HG02610 (cell line): ENCODE measurements around the gene GM2A.
"Not testable (repeated sequence)": the region's sequence is repeated elsewhere in the genome, so short reads cannot be mapped to it uniquely, and the experiment has no call there.

Experiments
- ATAC-seq: cut with Tn5 transposase; IDR thresholded peaks from one replicate; pipeline ENCODE4 v1.9.1; 2021; ENCODE audit warnings: mild to moderate bottlenecking, moderate library complexity; ENCODE audit not compliant: unreplicated experiment

The GM2A gene

DNA sequence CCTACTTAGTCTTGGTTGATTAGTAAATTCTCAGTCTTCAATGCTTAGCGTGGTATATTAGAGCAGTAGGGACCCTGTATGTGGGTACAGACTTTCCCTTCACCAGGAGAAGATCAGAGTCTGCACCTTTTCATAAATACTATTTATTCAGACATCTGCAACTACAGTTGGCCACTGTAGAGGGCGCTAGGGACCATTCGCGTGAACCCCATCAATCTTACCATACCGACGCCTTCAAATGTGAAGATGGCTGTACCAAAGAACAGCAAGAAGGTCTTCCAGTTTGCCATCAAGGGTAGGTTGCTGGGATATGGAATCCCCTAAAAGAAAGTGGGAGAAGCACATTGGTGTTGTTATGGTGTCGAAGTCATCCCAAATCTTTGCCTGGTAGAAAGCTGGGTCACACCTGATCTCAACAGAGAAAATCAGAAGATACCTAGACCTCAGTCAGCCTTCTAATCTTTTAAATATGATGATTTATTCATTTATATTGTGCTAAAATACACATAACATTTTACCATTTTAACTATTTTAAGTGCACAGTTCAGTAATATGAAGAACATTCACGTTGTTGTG lies 31.5 kb downstream of the GM2A start:
- ATAC-seq: peak; percentile 59

DNA sequence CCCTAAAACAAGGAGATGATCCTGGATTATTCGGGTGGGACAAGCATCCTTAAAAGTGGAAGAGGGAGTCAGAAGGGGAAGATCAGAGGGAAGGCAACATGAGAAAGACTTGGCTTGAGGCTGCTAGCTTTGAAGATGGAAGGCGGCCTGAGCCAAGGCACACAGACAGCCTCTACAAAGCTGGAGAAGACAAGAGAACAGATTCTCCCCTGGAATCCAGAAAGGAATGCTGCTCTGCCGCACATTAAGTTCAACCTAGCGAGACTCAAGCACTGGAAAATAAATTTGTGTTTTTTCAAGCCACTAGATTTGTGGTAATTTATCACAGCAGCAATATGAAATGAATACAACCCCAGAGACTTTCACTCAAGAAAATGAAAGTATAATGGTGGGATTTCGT lies 32.7 kb downstream of the GM2A start:
- ATAC-seq: no peak

DNA sequence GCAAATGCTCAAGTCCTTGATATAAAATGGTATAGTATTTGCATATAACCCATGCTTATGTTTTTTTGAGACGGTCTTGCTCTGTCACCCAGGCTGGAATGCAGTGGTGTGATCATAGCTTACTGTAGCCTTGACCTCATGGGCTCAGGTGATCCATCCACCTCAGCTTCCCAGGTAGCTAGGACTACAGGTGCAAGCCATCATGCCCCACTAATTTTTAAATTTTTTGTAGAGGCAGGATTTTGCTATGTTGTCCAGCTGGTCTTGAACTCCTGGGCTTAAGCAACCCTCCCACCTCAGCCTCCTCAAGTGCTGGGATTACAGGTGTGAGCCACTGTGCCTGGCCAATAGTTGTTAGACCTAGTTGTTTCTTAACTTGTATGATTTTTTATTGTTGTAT lies 33.3 kb downstream of the GM2A start:
- no peak for ATAC-seq

DNA sequence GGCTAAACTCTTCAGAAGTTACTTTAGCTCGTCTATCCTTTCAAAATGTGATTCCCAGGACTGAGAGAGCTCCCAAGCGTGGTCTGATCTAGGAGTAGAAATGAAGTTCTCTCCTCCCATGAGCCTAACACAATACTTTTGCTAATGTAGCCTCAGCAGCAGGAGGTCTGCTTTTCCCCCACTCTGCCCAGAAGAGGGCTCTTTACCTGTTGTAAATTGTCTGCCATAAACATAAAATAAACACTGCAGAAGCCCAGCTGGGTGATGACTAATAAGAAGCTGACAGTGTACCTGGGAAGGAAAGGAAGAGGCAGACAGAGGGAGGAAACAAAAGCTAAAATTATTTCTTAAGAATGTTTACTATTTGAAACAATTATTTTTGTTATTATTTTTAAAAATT lies 35.2 kb downstream of the GM2A start:
- ATAC-seq: peak; percentile 58

DNA sequence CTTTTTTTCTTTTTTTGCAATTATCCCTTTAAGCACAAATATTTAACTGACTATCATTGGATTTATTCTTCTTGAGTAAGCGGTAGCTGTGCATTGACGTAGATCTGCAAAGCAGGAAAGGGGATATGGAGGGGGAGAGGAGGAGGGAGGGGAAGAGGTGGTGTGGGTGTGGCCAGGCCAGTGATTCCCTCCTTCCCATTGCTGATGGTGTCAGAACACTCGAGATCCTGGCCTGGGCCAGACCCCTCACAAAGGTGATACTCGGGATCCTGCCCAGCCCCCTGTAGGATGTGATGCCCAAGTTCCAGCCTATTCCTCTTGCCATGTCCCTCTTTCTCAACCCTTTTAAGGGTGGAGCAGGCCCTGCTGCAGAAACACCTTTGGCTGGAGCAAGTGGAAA lies 40.6 kb downstream of the GM2A start:
- no peak for ATAC-seq

DNA sequence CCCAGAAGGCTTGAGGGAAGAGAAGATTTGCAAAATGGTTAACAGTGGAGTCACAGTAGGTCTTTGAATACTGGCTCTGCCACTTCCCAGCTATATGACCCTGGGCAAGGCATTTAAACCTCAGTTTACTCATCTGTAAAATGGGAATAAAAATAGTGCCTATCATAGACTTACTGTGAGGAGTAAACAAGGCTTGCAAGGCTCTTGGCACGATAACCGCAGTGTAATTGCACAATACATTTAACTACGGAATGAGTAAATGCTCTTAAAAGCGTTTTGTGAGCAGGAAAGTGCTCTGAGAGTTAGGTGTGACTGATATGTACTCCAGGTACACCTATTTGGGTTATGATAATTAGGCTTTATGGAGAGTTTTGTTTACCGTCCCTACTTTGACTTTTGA lies 42.2 kb downstream of the GM2A start:
- no peak for ATAC-seq

DNA sequence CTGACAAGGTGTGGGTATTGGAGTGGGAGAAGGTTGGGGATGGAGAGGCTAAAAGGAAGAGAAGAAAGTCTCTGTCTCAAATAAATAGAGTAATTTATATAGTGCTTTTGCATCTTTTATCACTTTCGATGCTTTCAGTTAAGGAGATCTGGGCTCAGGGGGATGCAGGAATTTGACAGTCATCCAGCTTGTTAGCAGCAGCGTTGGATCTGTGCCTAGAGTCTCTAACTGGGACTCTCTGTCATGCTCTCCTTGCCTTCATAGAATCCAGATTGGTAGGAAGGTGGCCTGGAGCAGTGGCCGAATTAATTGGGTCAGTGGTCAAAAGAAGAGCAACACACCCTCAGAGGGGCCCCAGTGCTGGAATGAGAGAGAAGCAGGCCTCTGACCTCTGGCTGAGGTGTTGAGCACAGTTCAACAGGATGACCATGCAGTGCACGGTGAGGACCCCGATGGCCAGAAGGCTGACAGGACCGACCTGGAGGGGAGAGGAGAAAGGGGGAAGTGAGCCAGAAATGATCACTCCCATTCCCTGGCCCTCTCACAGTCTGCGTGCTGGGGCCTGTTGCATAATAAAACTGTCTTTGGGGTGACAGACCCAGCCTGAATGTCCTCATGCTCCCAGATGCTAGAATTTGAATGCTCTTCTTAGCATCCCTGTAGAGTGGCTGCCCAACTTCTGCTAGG lies 42.9 kb downstream of the GM2A start:
- ATAC-seq: no peak

DNA sequence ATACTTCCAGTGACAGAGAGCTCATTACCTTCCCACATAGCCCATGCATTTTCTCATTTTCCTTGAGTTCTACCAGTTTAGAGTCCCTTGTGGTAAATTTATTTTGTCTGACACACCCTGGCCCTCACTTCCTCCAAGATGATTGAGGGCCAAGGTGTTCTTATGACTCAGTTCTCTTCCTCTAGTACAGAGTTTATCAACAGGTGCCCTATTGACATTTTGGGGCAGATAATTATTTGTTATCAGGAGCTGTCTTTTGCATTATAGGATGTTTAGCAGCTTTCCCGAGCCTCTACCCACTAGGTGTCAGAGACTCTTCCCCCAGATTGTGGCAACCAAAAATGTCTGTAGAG lies 43.5 kb downstream of the GM2A start:
- ATAC-seq: no peak

DNA sequence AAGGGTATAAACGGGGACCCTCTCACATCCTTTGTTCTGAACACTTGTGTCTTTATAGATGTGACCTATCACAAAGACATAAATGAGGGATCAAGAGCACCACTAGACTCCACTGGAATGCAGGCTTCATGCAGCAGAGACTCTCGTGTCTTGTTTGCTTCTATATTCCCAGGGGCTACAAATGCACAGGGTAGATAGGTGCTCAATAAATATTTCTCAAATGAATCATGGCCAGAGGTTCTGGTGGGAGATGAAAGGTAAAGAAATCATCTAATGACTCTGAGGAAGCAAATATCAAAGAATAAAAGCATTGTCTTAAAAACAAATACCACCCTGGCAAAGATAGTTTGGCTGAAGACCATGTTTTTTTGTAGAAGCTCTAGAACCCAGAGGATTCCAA lies 44.0 kb downstream of the GM2A start:
- no peak for ATAC-seq

DNA sequence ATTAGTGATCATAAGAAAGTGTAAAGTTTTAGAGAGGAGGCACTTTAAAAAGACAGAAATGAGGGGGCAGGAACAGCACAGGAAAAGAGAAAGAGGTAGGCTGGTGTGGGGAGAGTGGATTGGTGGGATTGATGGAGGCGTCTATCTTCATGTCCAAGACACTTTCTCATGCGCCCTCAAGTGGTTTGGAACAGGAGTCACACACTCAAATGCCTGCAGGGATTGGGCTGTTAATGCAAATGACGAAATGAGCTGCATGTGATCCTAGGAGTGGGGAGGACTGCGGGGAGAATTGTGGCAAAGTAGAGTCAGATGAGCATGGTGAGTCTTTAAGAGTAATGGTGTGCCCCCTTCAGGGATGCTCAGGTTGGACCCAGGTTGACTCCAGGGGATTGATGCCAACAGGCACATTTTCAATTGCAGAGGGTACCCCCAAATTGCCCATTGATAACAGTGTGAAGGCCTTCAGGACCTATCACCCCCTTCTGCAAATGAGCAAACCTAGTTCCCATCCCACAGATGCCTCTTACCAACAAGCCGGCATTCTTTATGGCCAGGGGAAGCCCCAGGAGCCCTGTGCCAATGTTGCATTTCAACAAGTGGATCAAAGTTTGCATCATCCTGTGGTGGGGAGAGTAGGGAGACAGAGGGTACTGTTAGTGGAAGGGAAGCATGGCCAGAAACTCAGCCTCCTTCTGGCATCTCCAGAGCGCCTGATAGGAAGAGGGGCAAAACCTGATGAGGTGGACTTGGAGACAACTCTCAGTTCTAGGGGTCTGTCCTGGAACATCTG lies 45.3 kb downstream of the GM2A start:
- ATAC-seq: peak; percentile 86

DNA sequence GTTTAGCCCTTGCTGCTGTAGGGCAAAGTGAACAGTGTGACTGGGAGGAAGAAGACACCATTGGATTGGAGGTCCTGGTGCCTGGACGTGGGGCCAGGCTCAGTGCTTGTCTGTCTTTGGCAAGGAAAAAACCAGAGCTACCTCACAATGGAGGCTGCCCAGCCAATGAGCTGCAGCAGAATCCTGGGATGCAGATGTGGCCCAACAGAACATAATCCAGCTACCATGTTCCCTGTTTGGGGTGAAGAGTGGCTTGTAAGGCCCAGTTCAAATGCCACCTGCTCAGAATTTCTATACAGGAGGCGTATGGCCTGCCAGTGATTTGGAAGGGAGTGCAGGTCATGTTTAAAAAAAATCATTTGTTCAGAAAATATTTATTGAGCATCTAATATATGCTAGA lies 50.7 kb downstream of the GM2A start, which contains the start of gene SLC36A3:
TSS of gene SLC36A3 (minus strand) at position 101 of the 400 bp plus-strand sequence. CDS start 412 bp downstream, outside the sequence.
- ATAC-seq: no peak

DNA sequence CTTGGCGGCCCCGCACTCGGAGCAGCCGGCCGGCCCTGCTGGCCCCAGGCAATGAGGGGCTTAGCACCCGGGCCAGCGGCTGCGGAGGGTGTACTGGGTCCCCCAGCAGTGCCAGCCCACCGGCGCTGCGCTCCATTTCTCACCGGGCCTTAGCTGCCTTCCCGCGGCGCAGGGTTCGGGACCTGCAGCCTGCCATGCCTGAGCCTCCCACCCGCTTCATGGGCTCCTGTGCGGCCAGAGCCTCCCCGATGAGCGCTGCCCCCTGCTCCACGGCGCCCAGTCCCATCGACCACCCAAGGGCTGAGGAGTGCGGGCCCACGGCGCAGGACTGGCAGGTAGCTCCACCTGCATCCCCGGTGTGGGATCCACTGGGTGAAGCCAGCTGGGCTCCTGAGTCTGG lies 56.3 kb downstream of the GM2A start:
- not testable (repeated sequence) for ATAC-seq

DNA sequence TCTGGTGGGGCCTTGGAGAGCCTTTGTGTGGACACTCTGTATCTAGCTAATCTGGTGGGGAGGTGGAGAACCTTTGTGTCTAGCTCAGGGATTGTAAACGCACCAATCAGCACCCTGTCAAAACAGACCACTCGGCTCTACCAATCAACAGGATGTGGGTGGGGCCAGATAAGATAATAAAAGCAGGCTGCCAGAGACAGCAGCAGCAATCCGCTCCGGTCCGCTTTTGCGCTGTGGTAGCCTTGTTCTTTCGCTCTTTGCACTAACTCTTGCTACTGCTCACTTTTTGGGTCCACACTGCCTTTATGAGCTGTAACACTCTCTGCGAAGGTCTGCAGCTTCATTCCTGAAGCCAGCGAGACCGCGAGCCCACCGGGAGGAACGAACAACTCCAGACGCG lies 56.8 kb downstream of the GM2A start:
- not testable (repeated sequence) for ATAC-seq

DNA sequence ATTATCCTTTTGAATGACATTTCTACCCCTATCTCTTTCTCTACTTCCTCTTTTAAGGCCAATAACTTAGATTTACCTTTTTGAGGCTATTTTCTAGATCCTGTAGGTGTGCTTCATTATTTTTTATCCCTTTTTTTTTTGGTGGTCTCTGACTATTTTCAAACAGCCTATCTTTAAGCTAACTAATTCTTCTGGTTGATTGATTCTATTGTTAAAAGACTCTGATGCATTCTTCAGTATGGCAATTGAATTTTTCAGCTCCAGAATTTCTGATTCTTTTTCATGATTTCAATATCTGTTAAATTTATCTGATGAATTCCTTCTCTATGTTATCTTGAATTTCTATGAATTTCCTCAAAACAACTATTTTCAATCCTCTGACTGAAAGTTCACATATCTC lies 57.9 kb downstream of the GM2A start:
- no peak for ATAC-seq

DNA sequence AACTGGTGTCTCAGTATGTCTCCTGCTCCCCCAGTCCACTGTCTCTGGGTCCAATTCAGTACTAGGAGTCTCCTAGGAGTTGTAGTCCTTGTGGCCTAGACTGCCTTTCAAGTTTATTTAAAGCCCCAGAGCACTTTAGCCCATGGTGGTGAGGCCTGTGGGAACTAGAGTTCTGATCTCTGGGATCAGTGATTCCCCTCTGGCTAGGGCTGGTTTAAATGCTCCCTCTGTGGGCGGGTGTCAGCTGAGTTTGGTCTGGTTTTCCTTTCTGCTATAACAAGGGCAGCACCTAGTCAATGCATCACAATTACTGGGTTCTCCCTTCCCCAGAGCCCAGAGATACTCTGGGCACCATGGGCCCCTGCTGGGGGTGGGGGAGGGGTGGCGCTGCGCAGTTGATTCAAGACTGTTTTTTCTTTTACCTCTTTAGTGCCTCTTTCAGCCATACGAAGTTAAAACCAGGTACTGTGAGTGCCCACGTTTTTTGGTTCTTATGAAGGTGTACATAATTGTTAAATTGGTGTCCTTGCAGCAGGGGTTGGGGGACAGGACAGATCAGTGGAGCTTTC lies 59.9 kb downstream of the GM2A start:
- no peak for ATAC-seq

DNA sequence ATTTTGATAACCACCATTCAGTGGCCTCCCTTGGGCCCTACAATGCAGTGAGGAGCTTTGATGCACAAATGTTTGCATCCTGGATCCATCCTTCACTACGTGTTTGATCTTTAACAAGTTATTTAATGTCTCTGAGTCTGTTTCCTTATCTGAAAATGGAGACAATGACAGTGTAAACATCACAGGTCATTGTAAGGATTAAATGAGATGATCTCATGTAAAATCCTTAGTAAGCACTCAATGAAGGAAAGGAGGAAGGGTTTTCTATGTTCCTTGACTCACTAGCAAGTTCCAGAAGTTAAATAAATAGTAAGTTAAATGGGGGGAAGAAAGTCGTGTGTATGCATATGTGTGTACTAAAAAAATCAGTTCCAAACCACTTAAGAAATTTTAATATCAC lies 60.4 kb downstream of the GM2A start:
- no peak for ATAC-seq

DNA sequence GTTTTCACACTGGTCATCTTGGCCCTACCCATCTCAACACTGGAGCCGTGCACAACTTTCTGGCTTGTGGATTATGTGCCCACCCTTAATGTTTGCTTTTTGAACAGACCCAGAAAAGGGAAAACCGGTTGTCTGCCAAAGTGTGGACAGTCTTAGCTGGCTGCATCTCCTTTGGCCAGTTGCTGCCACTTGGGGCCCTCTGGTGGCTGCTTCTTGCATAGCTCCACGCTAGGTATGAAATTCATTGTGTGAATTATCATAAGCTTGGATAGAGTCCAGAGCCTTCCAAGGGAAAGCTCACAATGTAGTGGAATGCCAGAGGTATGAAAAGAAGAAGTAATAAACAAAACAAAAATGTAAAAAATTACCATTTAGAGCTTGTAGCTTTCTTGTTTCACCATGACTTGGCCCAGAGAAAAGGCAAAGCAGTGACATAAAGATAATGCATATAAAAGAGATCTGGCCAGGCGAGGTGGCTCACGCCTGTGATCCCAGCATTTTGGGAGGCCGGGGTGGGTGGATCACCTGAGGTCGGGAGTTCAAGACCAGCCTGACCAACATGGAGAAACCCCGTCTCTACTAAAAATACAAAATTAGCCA lies 63.1 kb downstream of the GM2A start:
- ATAC-seq: peak; percentile 64

DNA sequence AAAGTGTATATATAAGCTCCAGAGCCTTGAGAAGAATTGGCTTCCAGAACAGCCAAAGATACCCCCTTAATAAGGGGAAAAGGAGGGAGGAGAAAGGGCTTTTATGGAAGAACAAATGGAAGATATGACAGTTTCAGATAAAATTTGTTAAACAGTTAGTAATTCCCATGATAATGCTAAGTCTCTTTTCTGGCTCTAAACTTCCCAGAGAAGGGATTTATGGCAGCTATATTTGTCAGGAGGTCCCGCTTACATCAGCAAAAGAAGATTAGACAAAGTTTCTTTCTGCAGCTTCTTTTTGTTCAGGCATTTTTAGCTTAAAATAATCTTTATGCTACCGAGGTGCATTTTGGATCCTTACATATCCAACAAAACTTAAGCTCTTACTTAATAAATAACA lies 64.9 kb downstream of the GM2A start:
- no peak for ATAC-seq

DNA sequence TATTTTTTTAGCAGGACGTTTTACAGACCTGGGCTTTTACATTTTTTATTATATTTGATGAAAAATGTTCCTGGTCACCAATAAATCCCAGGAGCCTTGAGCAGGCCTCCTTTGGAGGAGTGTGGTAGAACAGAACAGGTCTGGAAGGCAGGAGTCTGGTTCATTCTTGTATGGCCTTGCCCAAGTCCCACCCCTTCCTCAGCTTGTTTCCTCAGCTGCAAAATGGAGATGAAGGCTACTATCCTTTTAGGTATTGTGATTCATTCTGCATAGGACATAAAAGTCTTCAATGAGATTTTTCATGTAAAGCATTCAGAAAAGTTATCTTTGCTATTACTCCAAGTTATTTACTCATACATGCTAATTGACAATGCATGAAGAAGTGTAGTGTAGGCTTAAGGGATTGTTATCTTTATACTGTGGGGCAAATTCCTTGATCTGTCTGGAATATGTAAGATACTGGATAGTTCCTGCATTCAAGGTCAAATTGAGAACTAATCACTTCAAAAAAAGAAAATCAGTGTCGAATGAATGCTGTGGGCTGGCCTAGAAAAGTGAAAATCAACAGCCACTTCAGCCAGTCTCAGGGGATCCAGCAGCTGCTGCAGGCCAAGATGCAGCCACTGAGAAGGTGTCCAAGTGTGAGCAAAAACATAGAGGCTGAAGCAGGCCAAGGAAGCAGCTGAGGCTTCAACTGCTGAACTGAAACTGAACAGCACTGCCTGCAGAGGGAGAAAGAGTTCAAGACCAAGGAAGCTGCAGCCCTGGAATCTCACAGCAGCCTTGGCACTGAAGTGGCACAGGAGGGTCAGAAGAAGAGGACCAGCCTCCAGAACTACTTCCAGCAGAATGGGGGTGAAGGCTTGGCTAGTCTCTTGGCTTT lies 66.1 kb downstream of the GM2A start:
- ATAC-seq: peak; percentile 73
